Activated CD8-positive, alpha-beta memory T cell treated with anti-CD3 and anti-CD28 coated beads for 48 hours (primary cell): ENCODE measurements around the gene UBQLN2.
"Not testable (repeated sequence)": the region's sequence is repeated elsewhere in the genome, so short reads cannot be mapped to it uniquely, and the experiment has no call there.

Source experiments
- DNase-seq, 3 experiments: peaks; one replicate each; pipeline ENCODE4 v3.0.0-alpha.2; 2020; ENCODE audit warnings: low read depth in 2 of 3, low spot score in 2 of 3

The UBQLN2 gene

DNA sequence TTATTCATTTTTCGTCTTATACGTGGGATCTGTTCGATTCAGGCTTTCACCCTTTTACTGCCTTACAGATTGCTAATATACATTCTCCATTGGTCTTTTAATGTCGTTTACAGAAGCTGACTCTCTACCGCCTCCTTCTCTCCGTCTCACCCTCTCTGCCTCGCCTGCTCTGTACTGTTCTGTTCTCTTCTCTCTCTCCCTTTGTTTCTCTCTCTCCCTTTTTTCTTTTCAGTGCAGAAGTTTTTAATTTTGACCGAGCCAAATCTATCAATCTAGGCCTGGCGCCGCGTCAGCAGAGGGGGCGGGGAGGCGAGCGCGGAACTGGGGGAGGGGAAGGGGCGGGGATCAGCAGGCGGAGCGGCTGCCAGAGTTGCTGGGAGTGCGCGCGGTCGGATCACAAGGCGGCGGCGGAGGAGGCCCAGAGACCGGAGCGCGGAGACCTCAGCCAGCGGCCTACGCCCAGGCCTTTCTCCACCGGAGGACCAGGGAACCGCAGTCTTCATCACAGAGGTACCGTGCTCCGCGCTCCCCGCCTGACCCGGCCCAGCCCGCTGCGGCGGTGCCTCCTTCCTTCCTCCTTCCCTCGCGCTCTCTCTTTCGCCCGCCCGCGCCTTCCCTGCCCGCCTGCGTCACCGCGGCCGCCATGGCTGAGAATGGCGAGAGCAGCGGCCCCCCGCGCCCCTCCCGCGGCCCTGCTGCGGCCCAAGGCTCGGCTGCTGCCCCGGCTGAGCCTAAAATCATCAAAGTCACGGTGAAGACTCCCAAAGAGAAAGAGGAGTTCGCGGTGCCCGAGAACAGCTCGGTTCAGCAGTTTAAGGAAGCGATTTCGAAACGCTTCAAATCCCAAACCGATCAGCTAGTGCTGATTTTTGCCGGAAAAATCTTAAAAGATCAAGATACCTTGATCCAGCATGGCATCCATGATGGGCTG is at the start of gene UBQLN2:
UBQLN2 (plus strand) TSS at position 397 of the 931 bp plus-strand sequence; CDS start at position 644, 247 bp downstream.
- peak; percentile 43 to 52 (median 44) for DNase-seq

DNA sequence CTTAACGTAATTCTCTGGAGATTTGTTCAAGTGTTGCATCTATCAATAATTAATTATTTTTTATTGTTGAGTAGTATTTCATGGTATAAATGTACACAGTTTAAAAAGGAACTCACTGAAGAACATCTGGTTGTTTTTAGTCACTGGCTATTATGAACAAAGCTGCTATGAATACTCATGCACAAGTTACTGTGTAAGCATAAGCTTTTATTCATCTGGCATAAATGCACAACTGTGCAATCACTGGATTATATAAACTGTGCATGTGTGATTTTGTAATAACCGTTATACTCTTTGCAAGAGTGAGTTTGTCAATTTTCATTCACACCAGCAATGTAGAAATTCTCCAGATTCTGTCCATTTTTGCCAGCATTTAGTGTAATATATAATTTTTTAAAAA is 43.8 kb upstream of the UBQLN2 start:
- DNase-seq: no peak

- DNase-seq: not testable (repeated sequence)
Measured at GRCh38 chrX:56529482-56530007, 33.9 kb upstream of the UBQLN2 start.

DNA sequence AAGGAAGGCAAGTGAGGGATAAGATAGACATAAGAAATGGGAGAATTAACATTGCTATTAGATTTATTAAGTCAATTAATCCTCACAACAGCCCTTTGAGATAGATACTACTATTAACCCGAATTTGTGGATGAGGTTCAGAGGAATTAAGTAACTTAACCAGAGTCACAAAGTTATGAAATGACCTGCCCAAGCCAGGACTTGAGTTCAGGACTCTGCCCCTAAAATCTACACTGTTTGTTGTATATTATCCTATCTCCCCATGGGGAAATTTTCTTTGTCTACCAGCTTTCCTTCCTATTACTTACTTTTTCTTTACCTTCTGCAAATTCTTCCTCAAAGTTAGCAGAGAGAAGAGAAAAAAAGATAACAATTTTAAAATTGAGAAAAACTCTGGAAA is 33.4 kb upstream of the UBQLN2 start:
- no peak for DNase-seq

DNA sequence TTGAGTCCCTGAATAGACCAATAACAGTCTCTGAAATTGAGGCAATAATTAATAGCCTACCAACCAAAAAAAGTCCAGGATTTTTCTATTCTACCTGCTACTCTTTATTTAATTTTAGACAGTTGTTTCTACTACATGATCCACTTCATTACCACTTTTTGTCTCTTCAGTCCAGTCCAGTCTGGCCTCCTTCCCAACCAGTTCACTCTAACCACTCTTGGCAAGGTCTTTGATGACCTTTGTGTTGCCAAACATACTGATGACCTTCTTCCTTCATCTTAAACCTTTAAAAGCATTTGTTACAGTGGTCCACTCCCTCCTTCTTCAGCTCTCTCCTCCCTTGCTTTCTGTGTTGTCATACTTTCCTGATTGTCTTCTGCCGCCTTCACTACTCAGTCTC is 12.8 kb upstream of the UBQLN2 start:
- no peak for DNase-seq

DNA sequence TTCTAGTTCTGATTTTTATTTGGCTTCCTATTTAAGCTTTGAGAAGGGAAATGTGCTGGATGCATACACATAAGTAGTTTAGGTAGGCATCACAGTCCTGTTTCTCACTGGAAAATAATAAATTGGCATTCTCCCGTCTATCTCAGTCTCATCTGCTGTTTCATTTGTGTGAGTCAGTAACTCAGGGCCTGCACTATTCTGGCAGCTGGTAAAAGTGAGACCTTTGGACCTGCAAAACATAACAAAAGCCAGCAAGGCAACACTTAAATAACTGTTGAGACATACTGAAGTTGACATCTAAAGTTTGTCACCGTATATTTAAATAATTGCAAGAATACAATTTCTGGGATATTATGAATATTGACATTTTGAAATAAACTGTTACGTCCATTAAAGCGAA is 8.6 kb upstream of the UBQLN2 start:
- no peak for DNase-seq

- no peak for DNase-seq
Measured at GRCh38 chrX:56557376-56557929, 6.0 kb upstream of the UBQLN2 start.

DNA sequence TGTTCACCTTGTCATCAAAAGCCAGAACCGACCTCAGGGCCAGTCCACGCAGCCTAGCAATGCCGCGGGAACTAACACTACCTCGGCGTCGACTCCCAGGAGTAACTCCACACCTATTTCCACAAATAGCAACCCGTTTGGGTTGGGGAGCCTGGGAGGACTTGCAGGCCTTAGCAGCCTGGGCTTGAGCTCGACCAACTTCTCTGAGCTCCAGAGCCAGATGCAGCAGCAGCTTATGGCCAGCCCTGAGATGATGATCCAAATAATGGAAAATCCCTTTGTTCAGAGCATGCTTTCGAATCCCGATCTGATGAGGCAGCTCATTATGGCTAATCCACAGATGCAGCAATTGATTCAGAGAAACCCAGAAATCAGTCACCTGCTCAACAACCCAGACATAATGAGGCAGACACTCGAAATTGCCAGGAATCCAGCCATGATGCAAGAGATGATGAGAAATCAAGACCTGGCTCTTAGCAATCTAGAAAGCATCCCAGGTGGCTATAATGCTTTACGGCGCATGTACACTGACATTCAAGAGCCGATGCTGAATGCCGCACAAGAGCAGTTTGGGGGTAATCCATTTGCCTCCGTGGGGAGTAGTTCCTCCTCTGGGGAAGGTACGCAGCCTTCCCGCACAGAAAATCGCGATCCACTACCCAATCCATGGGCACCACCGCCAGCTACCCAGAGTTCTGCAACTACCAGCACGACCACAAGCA is 898 bp downstream of the UBQLN2 start:
- peak in 1 of 3 experiments; percentile 19 for DNase-seq

DNA sequence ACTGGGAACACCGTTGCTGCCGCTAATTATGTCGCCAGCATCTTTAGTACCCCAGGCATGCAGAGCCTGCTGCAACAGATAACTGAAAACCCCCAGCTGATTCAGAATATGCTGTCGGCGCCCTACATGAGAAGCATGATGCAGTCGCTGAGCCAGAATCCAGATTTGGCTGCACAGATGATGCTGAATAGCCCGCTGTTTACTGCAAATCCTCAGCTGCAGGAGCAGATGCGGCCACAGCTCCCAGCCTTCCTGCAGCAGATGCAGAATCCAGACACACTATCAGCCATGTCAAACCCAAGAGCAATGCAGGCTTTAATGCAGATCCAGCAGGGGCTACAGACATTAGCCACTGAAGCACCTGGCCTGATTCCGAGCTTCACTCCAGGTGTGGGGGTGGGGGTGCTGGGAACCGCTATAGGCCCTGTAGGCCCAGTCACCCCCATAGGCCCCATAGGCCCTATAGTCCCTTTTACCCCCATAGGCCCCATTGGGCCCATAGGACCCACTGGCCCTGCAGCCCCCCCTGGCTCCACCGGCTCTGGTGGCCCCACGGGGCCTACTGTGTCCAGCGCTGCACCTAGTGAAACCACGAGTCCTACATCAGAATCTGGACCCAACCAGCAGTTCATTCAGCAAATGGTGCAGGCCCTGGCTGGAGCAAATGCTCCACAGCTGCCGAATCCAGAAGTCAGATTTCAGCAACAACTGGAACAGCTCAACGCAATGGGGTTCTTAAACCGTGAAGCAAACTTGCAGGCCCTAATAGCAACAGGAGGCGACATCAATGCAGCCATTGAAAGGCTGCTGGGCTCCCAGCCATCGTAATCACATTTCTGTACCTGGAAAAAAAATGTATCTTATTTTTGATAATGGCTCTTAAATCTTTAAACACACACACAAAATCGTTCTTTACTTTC is 1.8 kb downstream of the UBQLN2 start:
- no peak for DNase-seq

DNA sequence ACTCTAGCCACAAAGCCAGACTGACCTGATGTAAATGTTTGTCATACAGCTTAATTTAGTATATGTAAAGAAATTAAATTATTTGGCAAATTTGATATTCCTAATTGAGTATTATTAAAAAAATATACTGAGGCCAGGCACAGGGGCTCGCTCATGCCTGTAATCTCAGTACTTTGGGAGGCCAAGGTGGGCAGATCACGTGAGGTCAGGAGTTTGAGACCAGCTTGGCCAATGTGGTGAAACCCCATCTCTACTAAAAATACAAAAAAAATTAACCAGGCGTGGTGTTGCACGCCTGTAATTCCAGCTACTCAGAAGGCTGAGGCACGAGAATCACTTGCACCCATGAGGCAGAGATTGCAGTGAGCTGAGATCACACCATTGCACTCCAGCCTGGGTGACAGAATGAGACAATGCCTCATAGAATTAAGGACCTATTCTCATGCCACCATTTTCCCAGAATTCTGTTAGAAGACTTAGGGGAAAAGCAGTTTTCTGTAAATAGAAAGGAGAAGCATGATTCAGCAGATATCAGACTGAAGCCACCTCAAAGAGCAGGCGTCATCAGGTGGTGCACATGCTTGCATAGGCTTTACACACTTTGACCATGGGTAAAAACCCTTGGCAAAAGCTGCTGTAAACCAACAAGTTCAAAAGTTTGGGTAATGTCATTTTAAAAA is 6.1 kb downstream of the UBQLN2 start:
- no peak for DNase-seq

DNA sequence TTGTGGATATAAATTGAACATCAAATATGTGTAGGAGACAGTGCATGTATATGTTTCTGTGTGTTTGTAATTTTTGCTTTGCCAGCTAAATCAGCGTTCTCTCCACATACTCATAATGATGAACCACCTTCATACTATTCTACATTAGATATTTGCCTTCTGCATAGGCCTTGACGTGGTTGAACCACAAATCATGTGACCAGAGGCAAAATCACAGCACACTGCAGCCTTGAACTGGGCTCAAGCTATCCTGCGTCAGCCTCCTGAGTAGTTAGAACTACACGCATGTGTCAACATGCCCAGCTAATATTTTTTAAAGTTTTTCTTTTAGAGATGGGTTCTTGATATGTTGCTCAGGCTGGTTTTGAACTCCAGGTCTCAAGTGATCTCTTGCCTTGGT is 9.5 kb downstream of the UBQLN2 start:
- no peak for DNase-seq

GRCh38 chrX:56574861-56575260 is 11.4 kb downstream of the UBQLN2 start:
- no peak for DNase-seq

- no peak for DNase-seq
Measured at GRCh38 chrX:56576721-56577120, 13.3 kb downstream of the UBQLN2 start.

GRCh38 chrX:56588397-56589188 is 25.2 kb downstream of the UBQLN2 start:
- DNase-seq: no peak

- DNase-seq: not testable (repeated sequence)
Measured at GRCh38 chrX:56591830-56592229, 28.4 kb downstream of the UBQLN2 start.

DNA sequence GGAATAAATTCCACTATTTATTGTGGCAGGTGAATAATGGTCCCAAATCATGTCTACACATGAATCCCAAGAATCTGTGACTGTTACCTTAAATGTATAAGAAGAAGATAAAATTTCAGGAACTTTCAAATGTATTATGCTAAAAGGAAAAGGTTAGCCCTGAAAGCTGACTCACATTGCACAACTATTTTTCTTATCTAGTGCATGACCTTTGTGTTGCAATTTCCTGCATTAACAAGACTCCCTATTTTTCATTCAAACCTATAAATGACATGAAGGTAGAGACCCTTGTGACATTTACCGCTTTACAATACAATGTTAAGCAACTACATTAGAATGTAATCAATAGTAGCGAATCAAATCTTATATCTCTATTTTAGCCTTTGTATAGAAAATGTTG is 36.7 kb downstream of the UBQLN2 start:
- no peak for DNase-seq

- DNase-seq: no peak
Measured at GRCh38 chrX:56600987-56601386, 37.6 kb downstream of the UBQLN2 start.

DNA sequence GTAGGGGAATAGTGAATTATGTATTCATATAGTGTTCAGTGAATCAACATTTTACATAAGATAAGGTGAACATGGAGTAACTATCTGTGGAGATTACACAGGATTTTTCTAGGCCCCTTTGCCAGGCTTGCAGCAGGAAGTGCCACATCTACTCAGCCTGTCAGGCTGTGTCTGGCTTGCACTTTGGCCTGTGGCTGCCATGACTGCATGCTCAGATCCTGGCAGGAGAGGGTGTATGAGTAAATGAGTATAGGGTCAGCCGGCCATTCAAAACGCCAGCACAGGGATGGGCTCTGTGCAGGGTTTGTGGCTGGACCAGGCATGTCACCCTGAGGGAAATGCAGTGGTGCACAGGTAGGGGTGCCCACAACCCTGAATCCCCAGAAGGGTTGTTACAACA is 51.9 kb downstream of the UBQLN2 start:
- DNase-seq: no peak
